PC-9 (cell line): ENCODE measurements around the gene SLC9A9. TPM values are rescaled to one million over a fixed set of nuclear protein-coding genes. Genes with fewer than 3 reads are reported as not detected.

Experiments used
- BruUV-seq: library from RNA; stranded (reverse); fragments of 400-500 nt; replicated peaks from 2 replicates; lab custom pipeline; 2021; lab: Mats Ljungman, UMichigan
- CTCF ChIA-PET: fragments of 300-600 bp; sonication (Branson Sonifier 250); formaldehyde crosslinking; loops from one replicate; lab custom pipeline; 2022; ENCODE audit warnings: antibody characterized with exemption; lab: Charles Lee
- POLR2A ChIA-PET: fragments of 300-600 bp; sonication (Branson Sonifier 250); formaldehyde crosslinking; loops from one replicate; lab custom pipeline; 2022; ENCODE audit warnings: antibody characterized with exemption; ENCODE audit not compliant: unreplicated experiment; lab: Charles Lee
- DNase-seq, 2 experiments: peaks; one replicate each; pipeline versions ENCODE4 v3.0.0 to v3.0.0-alpha.2; 2015 to 2022; ENCODE audit warnings: mixed read lengths in 1 of 2
- H2AFZ ChIP-seq: fragments of 200-600 bp; sonication (generic); 2 replicates; pipeline ENCODE4 v1.8.1; 2017; ENCODE audit warnings: antibody characterized with exemption
- H3F3A ChIP-seq: fragments of 200-600 bp; sonication (generic); 2 replicates; pipeline ENCODE4 v1.8.1; 2017; ENCODE audit warnings: antibody characterized with exemption, mild to moderate bottlenecking, low read depth; ENCODE audit not compliant: insufficient read depth
- H3K27ac ChIP-seq: fragments of 200-600 bp; sonication (generic); 2 replicates; pipeline ENCODE4 v1.6.1; 2016; ENCODE audit warnings: mixed run types
- H3K27me3 ChIP-seq: fragments of 200-600 bp; sonication (generic); 2 replicates; pipeline ENCODE4 v1.6.1; 2016; ENCODE audit warnings: low read depth, mixed run types; ENCODE audit not compliant: insufficient read depth
- H3K36me3 ChIP-seq: fragments of 200-600 bp; sonication (generic); 2 replicates; pipeline ENCODE4 v1.6.1; 2016; ENCODE audit warnings: low read depth, mixed run types
- H3K4me1 ChIP-seq: fragments of 200-600 bp; sonication (generic); replicated peaks from 2 replicates; pipeline ENCODE4 v1.6.1; 2016; ENCODE audit warnings: mixed run types; ENCODE audit not compliant: insufficient read depth
- H3K4me2 ChIP-seq: fragments of 200-600 bp; sonication (generic); 2 replicates; pipeline ENCODE4 v1.6.1; 2017; ENCODE audit warnings: mixed run types
- H3K4me3 ChIP-seq: fragments of 200-600 bp; sonication (generic); 2 replicates; pipeline ENCODE4 v1.6.1; 2016; ENCODE audit warnings: mixed run types
- H3K79me2 ChIP-seq: fragments of 200-600 bp; sonication (generic); 2 replicates; pipeline ENCODE4 v1.6.1; 2017; ENCODE audit warnings: low read depth, mixed run types
- H3K9me2 ChIP-seq: fragments of 200-600 bp; sonication (generic); 2 replicates; pipeline ENCODE4 v1.8.1; 2017; ENCODE audit warnings: mild to moderate bottlenecking; ENCODE audit not compliant: insufficient read depth
- H3K9me3 ChIP-seq: fragments of 200-600 bp; sonication (generic); 2 replicates; pipeline ENCODE4 v1.8.1; 2016; ENCODE audit warnings: low read depth; ENCODE audit not compliant: insufficient read depth
- H4K20me1 ChIP-seq: fragments of 200-600 bp; sonication (generic); 2 replicates; pipeline ENCODE4 v1.8.1; 2017; ENCODE audit not compliant: insufficient read depth
- CTCF ChIP-seq: fragments of 200-600 bp; sonication (generic); conservative IDR thresholded peaks from 2 replicates; pipeline ENCODE4 v1.6.1; 2017; ENCODE audit warnings: mixed run types, antibody characterized with exemption, mild to moderate bottlenecking, moderate library complexity
- EZH2 ChIP-seq: fragments of 200-600 bp; sonication (generic); IDR thresholded peaks from 2 replicates; pipeline ENCODE4 v1.8.0; 2017; ENCODE audit warnings: antibody characterized with exemption, low read depth
- intact Hi-C: fragments of 100-400 bp; cut with micrococcal nuclease; formaldehyde crosslinking; loops from one replicate; pipeline ENCODE4 v1.10.0; 2022; ENCODE audit not compliant: unreplicated experiment
- total RNA-seq: library from RNA; stranded (reverse); gene quantifications from 2 replicates; pipeline ENCODE4 v1.2.3, GENCODE V29; 2021

SLC9A9 gene
- total RNA-seq, 1 experiment from 2014 or later: 1.7 TPM

GRCh38 chr3:143633816-143634215 lies 214.5 kb downstream of the SLC9A9 start:
- no peak overlapping the region for H3K4me3 ChIP-seq

GRCh38 chr3:143629726-143630125 lies 218.5 kb downstream of the SLC9A9 start:
- no peaks in the 10 kb centered on the region for H3K27me3 ChIP-seq
- no peaks in the 10 kb centered on the region for H4K20me1 ChIP-seq
- no peak overlapping the region for H2AFZ ChIP-seq
- no peaks in the 10 kb centered on the region for H3K79me2 ChIP-seq
- POLR2A ChIA-PET: no interaction called here
- H3K4me3 ChIP-seq: no peak overlapping the region
- no peak for TF ChIP-seq CTCF
- no peak for TF ChIP-seq EZH2
- H3K9me2 ChIP-seq: no peaks in the 10 kb centered on the region
- H3K9me3 ChIP-seq: no peaks in the 10 kb centered on the region
- no peaks in the 10 kb centered on the region for H3K36me3 ChIP-seq
- CTCF ChIA-PET: no interaction called here
- intact Hi-C loops: no loop called here
- no TSS peak for BruUV-seq
- H3K4me2 ChIP-seq: no peak overlapping the region
- H3K27ac ChIP-seq: no peak overlapping the region
- no peaks in the 10 kb centered on the region for H3F3A ChIP-seq
- H3K4me1 ChIP-seq: no peaks in the 10 kb centered on the region
- DNase-seq: no peak

More at GRCh38 chr3:143633816-143634215, 214.5 kb downstream of the SLC9A9 start:
- POLR2A ChIA-PET: no interaction called here
- Histone ChIP-seq H3K9me2 (no peaks in the 10 kb centered on the region), H3F3A (no peaks in the 10 kb centered on the region), H3K4me2 (no peak overlapping the region), H3K27me3 (no peaks in the 10 kb centered on the region), H4K20me1 (no peaks in the 10 kb centered on the region), H3K9me3 (no peaks in the 10 kb centered on the region), H3K79me2 (no peaks in the 10 kb centered on the region), H2AFZ (no peak overlapping the region; the same call in 1 of the 2 replicates), H3K27ac (no peak overlapping the region), H3K4me1 (no peaks in the 10 kb centered on the region), H3K36me3 (no peaks in the 10 kb centered on the region)
- no TSS peak for BruUV-seq
- TF ChIP-seq CTCF (no peak), EZH2 (no peak)
- CTCF ChIA-PET: no interaction called here
- no peak for DNase-seq
- intact Hi-C loops: no loop called here

- H3K4me1 ChIP-seq: no peaks in the 10 kb centered on the region
- ChIA-PET POLR2A (no interaction called here), CTCF (no interaction called here)
- H3K9me3 ChIP-seq: no peaks in the 10 kb centered on the region
- intact Hi-C loops: no loop called here
- TF ChIP-seq EZH2: no peak
- TF ChIP-seq CTCF: no peak
- no peaks in the 10 kb centered on the region for H3F3A ChIP-seq
- H3K9me2 ChIP-seq: no peaks in the 10 kb centered on the region
- H3K4me3 ChIP-seq: no peak overlapping the region
- H3K4me2 ChIP-seq: no peak overlapping the region
- no peak overlapping the region for H3K27ac ChIP-seq
- H3K79me2 ChIP-seq: no peaks in the 10 kb centered on the region
- H3K27me3 ChIP-seq: no peaks in the 10 kb centered on the region
- H4K20me1 ChIP-seq: no peaks in the 10 kb centered on the region
- BruUV-seq: no TSS peak
- H2AFZ ChIP-seq: no peak overlapping the region
- H3K36me3 ChIP-seq: no peaks in the 10 kb centered on the region
- DNase-seq: no peak
Observed at GRCh38 chr3:143628971-143629370, 219.3 kb downstream of the SLC9A9 start.
